ENCODE data around the gene KNTC1. TPM values are rescaled to one million over a fixed set of nuclear protein-coding genes. Genes with fewer than 3 reads are reported as not detected.
"Not testable (repeated sequence)": the region's sequence is repeated elsewhere in the genome, so short reads cannot be mapped to it uniquely, and the experiment has no call there.

KNTC1 gene
- polyA plus RNA-seq, 1 donor = 20.7 TPM

- no peak for DNase-seq
These were observed 31.9 kb downstream of the KNTC1 start for GRCh38 chr12:122558745-122559641.

- DNase-seq = no peak
These were observed 33.1 kb downstream of the KNTC1 start for GRCh38 chr12:122560138-122560537.

GRCh38 chr12:122563361-122563760, 36.3 kb downstream of the KNTC1 start:
- DNase-seq = no peak

GRCh38 chr12:122566816-122567215, 39.8 kb downstream of the KNTC1 start:
- not testable (repeated sequence) for DNase-seq

- no peak for DNase-seq
These were observed 42.2 kb downstream of the KNTC1 start for GRCh38 chr12:122569288-122569687.

- DNase-seq = not testable (repeated sequence)
These were observed 43.0 kb downstream of the KNTC1 start for GRCh38 chr12:122570006-122570405.

- DNase-seq = no peak
These were observed 44.8 kb downstream of the KNTC1 start for GRCh38 chr12:122571821-122572220.

GRCh38 chr12:122583294-122583693, 56.2 kb downstream of the KNTC1 start:
- not testable (repeated sequence) for DNase-seq

- no peak for DNase-seq
These were observed 57.3 kb downstream of the KNTC1 start for GRCh38 chr12:122584177-122584863.

- DNase-seq = no peak
These were observed 63.9 kb downstream of the KNTC1 start for GRCh38 chr12:122590990-122591389.

- DNase-seq = not testable (repeated sequence)
These were observed 64.9 kb downstream of the KNTC1 start for GRCh38 chr12:122591966-122592365.

GRCh38 chr12:122592543-122592942, 65.5 kb downstream of the KNTC1 start:
- DNase-seq = not testable (repeated sequence)

- no peak for DNase-seq
These were observed 66.9 kb downstream of the KNTC1 start for GRCh38 chr12:122593910-122594309.

- DNase-seq = no peak
These were observed 69.8 kb downstream of the KNTC1 start for GRCh38 chr12:122596838-122597237.

GRCh38 chr12:122602456-122602855, 75.4 kb downstream of the KNTC1 start:
- no peak for DNase-seq

GRCh38 chr12:122604993-122605392, 77.9 kb downstream of the KNTC1 start:
- DNase-seq = no peak

GRCh38 chr12:122609732-122610131, 82.7 kb downstream of the KNTC1 start:
- no peak for DNase-seq

- no peak for DNase-seq
These were observed 83.2 kb downstream of the KNTC1 start for GRCh38 chr12:122610207-122610606.

GRCh38 chr12:122610911-122611310, 83.9 kb downstream of the KNTC1 start:
- no peak for DNase-seq

GRCh38 chr12:122614839-122615238, 87.8 kb downstream of the KNTC1 start:
- DNase-seq = no peak

GRCh38 chr12:122615780-122616179, 88.7 kb downstream of the KNTC1 start:
- DNase-seq = no peak

GRCh38 chr12:122635471-122635870, 108.4 kb downstream of the KNTC1 start:
- no peak for DNase-seq

GRCh38 chr12:122643207-122643805, 116.3 kb downstream of the KNTC1 start:
- DNase-seq = no peak
